HCT116 (cell line): ENCODE results near the gene WDR33. TPM values are rescaled to one million over a fixed set of nuclear protein-coding genes. Genes with fewer than 3 reads are reported as not detected.

Experiments
- ATAC-seq: fragments of 200-7000 bp; cut with Tn5 transposase; 2 replicates; pipeline ENCODE4 v1.9.1; 2020; ENCODE audit warnings: mild to moderate bottlenecking, moderate library complexity
- Bru-seq: library from RNA; stranded (reverse); fragments of 400-500 nt; gene quantifications from one replicate; lab custom pipeline; 2021; lab: Mats Ljungman, UMichigan
- BruChase-seq, 2 experiments: library from RNA; stranded (reverse); fragments of 400-500 nt; gene quantifications; one replicate each; lab custom pipeline; 2021; lab: Mats Ljungman, UMichigan
- BruUV-seq: library from RNA; stranded (reverse); fragments of 400-500 nt; replicated peaks from 2 replicates; lab custom pipeline; 2021; lab: Mats Ljungman, UMichigan
- CTCF ChIA-PET: fragments of 300-600 bp; sonication (Branson Sonifier 250); formaldehyde crosslinking; loops from one replicate; lab custom pipeline; 2021; ENCODE audit warnings: antibody characterized with exemption; lab: Charles Lee
- POLR2A ChIA-PET: fragments of 300-600, 350-600 bp; sonication (Branson Sonifier 250); formaldehyde crosslinking; loops from one replicate; lab custom pipeline; 2021; ENCODE audit warnings: antibody characterized with exemption; lab: Charles Lee
- RAD21 ChIA-PET, 2 experiments: fragments of 300-600 bp; sonication (Branson Sonifier 250); formaldehyde crosslinking; loops; one replicate each; lab custom pipeline; 2023; ENCODE audit warnings: low total read pairs in 2 of 2; ENCODE audit not compliant: uncharacterized antibody in 2 of 2, unreplicated experiment in 2 of 2, low non-redundant PET in 1 of 2; lab: Charles Lee
- DNase-seq: peaks from one replicate; pipeline ENCODE4 v3.0.0-alpha.2; 2010; ENCODE audit warnings: low read depth, low spot score
- H2AFZ ChIP-seq: fragments of 200-600 bp; shearing (Covaris generic), sonication (generic); 2 replicates; pipeline ENCODE4 v1.6.1; 2017; ENCODE audit warnings: low read depth, mixed run types, mixed read lengths, antibody characterized with exemption, low read length; ENCODE audit not compliant: poor library complexity, severe bottlenecking
- H3K27ac ChIP-seq: 2 replicates; pipeline ENCODE4 v1.5.1; 2012; ENCODE audit warnings: low read depth, low read length
- H3K27me3 ChIP-seq: fragments of 200-600 bp; sonication (generic); 2 replicates; pipeline ENCODE4 v1.6.1; 2016; ENCODE audit warnings: mixed run types, low read length, mixed read lengths; ENCODE audit not compliant: insufficient read depth
- H3K36me3 ChIP-seq, 2 experiments: fragments of 200-500 bp in 1 of 2; fragments of 200-600 bp in 1 of 2; sonication (Bioruptor generic) in 1 of 2; sonication (generic) in 1 of 2; 2 replicates each; pipeline versions ENCODE4 v1.5.1 to v1.6.1; 2014 to 2016; ENCODE audit warnings: low read length in 2 of 2, inconsistent platforms in 1 of 2, mixed read lengths in 1 of 2, mixed run types in 1 of 2; ENCODE audit not compliant: insufficient read depth in 2 of 2, control insufficient read depth in 1 of 2
- H3K4me1 ChIP-seq, 2 experiments: fragments of 200-600 bp in 1 of 2; sonication (generic) in 1 of 2; 2 replicates each; pipeline versions ENCODE4 v1.5.1 to v1.6.1; 2012 to 2017; ENCODE audit warnings: low read length in 2 of 2, inconsistent platforms in 1 of 2, mild to moderate bottlenecking in 1 of 2, mixed read lengths in 1 of 2, mixed run types in 1 of 2, moderate library complexity in 1 of 2; ENCODE audit not compliant: insufficient read depth in 2 of 2, control insufficient read depth in 1 of 2
- H3K4me2 ChIP-seq: fragments of 200-600 bp; sonication (generic); 2 replicates; pipeline ENCODE4 v1.6.1; 2017; ENCODE audit warnings: mixed run types, low read length, mixed read lengths
- H3K4me3 ChIP-seq, 2 experiments: fragments of 200-600 bp in 1 of 2; sonication (generic) in 1 of 2; replicated peaks in 1 of 2; 2 replicates each; pipeline ENCODE4 v1.5.1; 2011 to 2016; ENCODE audit warnings: low read length in 2 of 2, control low read depth in 1 of 2, low read depth in 1 of 2, mild to moderate bottlenecking in 1 of 2, mixed read lengths in 1 of 2, mixed run types in 1 of 2
- H3K79me2 ChIP-seq: fragments of 200-600 bp; sonication (generic); 2 replicates; pipeline ENCODE4 v1.6.1; 2017; ENCODE audit warnings: mild to moderate bottlenecking, mixed run types, low read length, moderate library complexity, mixed read lengths; ENCODE audit not compliant: insufficient read depth
- H3K9ac ChIP-seq: fragments of 200-600 bp; sonication (generic); 2 replicates; pipeline ENCODE4 v1.6.1; 2016; ENCODE audit warnings: low read length, mixed read lengths
- H3K9me2 ChIP-seq: fragments of 200-600 bp; sonication (generic), shearing (Covaris generic); 2 replicates; pipeline ENCODE4 v1.6.1; 2017; ENCODE audit warnings: mixed run types, mild to moderate bottlenecking, moderate library complexity; ENCODE audit not compliant: insufficient read depth
- H3K9me3 ChIP-seq, 2 experiments: fragments of 200-500 bp in 1 of 2; fragments of 200-600 bp in 1 of 2; sonication (Bioruptor generic) in 1 of 2; sonication (generic) in 1 of 2; 2 replicates each; pipeline ENCODE4 v1.6.1; 2014 to 2017; ENCODE audit warnings: low read length in 2 of 2, mixed read lengths in 2 of 2, inconsistent platforms in 1 of 2, low read depth in 1 of 2, mild to moderate bottlenecking in 1 of 2, mixed run types in 1 of 2, moderate library complexity in 1 of 2; ENCODE audit not compliant: control insufficient read depth in 1 of 2, insufficient read depth in 1 of 2
- H4K20me1 ChIP-seq: fragments of 200-600 bp; sonication (generic), shearing (Covaris generic); 2 replicates; pipeline ENCODE4 v1.6.1; 2017; ENCODE audit warnings: mixed run types, mild to moderate bottlenecking, moderate library complexity; ENCODE audit not compliant: insufficient read depth
- ELF1 ChIP-seq: IDR thresholded peaks from 2 replicates; pipeline ENCODE4 v1.6.1; 2012; ENCODE audit warnings: low read depth, borderline replicate concordance
- EZH2phosphoT487 ChIP-seq: fragments of 200-600 bp; IDR thresholded peaks from 2 replicates; pipeline ENCODE4 v1.6.1; 2018; ENCODE audit warnings: antibody characterized with exemption, borderline replicate concordance
- MAX ChIP-seq: IDR thresholded peaks from 2 replicates; pipeline ENCODE4 v1.6.1; 2012
- POLR2A ChIP-seq: IDR thresholded peaks from 2 replicates; pipeline ENCODE4 v1.7.0; 2011; ENCODE audit warnings: borderline replicate concordance; ENCODE audit not compliant: insufficient read depth, insufficient read length; ENCODE audit errors: extremely low read depth
- POLR2AphosphoS5 ChIP-seq: IDR thresholded peaks from 2 replicates; pipeline ENCODE4 v1.6.1; 2011; ENCODE audit warnings: mild to moderate bottlenecking, low read depth, low read length, moderate library complexity
- SIN3A ChIP-seq: IDR thresholded peaks from 2 replicates; pipeline ENCODE4 v1.6.1; 2012; ENCODE audit warnings: low read depth
- TCF7L2 ChIP-seq: IDR thresholded peaks from 2 replicates; pipeline ENCODE4 v1.7.0; 2011; ENCODE audit warnings: borderline replicate concordance, inconsistent platforms; ENCODE audit not compliant: insufficient read depth, insufficient read length; ENCODE audit errors: extremely low read depth
- YY1 ChIP-seq: IDR thresholded peaks from 2 replicates; pipeline ENCODE4 v1.6.1; 2011; ENCODE audit warnings: low read length, low read depth, moderate library complexity, mild to moderate bottlenecking; ENCODE audit not compliant: insufficient replicate concordance; ENCODE audit errors: extremely low read depth
- ZFX ChIP-seq: fragments of 450-650 bp; IDR thresholded peaks from 2 replicates; pipeline ENCODE4 v1.6.1; 2017
- intact Hi-C: fragments of 100-400 bp; cut with micrococcal nuclease; formaldehyde crosslinking; loops from 2 replicates; pipeline ENCODE4 v1.10.0; 2022
- long read RNA-seq: library from polyadenylated mRNA; unstranded; transcript quantifications from one replicate; pipeline ENCODE4 v2.0.0, GENCODE V29; 2021; ENCODE audit not compliant: unreplicated experiment
- polyA plus RNA-seq: library from polyadenylated mRNA; unstranded; fragments of >200 nt; gene quantifications from 2 replicates; pipeline ENCODE4 v1.2.1, GENCODE V29; 2012; ENCODE audit warnings: missing spikeins
- total RNA-seq: library from RNA; stranded (reverse); gene quantifications from one replicate; pipeline ENCODE4 v1.2.1, GENCODE V29; 2021; ENCODE audit not compliant: unreplicated experiment
- TF ChIP-seq, protein P1 (sequence below): IDR thresholded peaks from 2 replicates; pipeline ENCODE4 v1.6.1; 2012

Gene WDR33
- 52.5 TPM for total RNA-seq
- polyA plus RNA-seq, result 20.9 and 24.7 TPM in 2 replicates
- Bru-seq, nascent RNA, result percentile 93 among the genes with signal in this experiment
- percentile 90 among the genes with signal in this experiment for BruChase-seq, experiment 1, labeled RNA remaining after a 6-hour chase
- percentile 93 among the genes with signal in this experiment for BruChase-seq, experiment 2, labeled RNA remaining after a 2-hour chase
- long read RNA-seq, full-length matches to known transcripts, result 33 of 97 reads
- long read RNA-seq, partial matches to known transcripts, result 36 of 97 reads
- long read RNA-seq, other reads (novel, unspliced or antisense), result 28 of 97 reads

- Histone ChIP-seq H3K9me2 (no peaks in the 10 kb centered on the region), H3K27me3 (no peaks in the 10 kb centered on the region), H3K79me2 (peaks cover 50% of the 10 kb centered on the region), H2AFZ (no peak within 1 kb of the TSS), H3K4me3 (peak within 1 kb of the TSS; percentile 85 to 96), H3K9ac (peak within 1 kb of the TSS; percentile 99), H3K36me3 (no peaks in the 10 kb centered on the region), H4K20me1 (peaks cover 18% of the 10 kb centered on the region; the same call in 1 of the 2 replicates), H3K4me2 (peak within 1 kb of the TSS; percentile 92), H3K27ac (peak within 1 kb of the TSS; percentile 81), H3K4me1 (peaks cover 9 to 24% of the 10 kb centered on the region in 2 experiments; a peak in 3 of 4 replicates), H3K9me3 (no peaks in the 10 kb centered on the region)
- BruUV-seq, result TSS peak; percentile 65
- ATAC-seq (peak; percentile 99), DNase-seq (peak; percentile 80)
- RAD21 ChIA-PET, result no interaction called here
- TF ChIP-seq TCF7L2 (peak; percentile 74), SIN3A (peak; percentile 55; the same call in 1 of the 2 replicates), POLR2A (peak; percentile 97), ELF1 (no peak), ZFX (peak; percentile 92), EZH2phosphoT487 (no peak), YY1 (peak; percentile 92), MAX (peak; percentile 83), POLR2AphosphoS5 (peak; percentile 86)
- TF ChIP-seq, protein P1, sequence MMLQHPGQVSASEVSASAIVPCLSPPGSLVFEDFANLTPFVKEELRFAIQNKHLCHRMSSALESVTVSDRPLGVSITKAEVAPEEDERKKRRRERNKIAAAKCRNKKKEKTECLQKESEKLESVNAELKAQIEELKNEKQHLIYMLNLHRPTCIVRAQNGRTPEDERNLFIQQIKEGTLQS, result no peak
- intact Hi-C loops, result no loop called here
- CTCF ChIA-PET, result no interaction called here
- POLR2A ChIA-PET, result no interaction called here
Measured at GRCh38 chr2:127810619-127811396, at the start of gene WDR33. TSS of gene WDR33 (minus strand) at chr2:127811171. CDS start at chr2:127770981, 40,190 bp downstream.
